Prostate gland (tissue), 2 donors: Measurements from ENCODE around the gene OR6C65. TPM values are rescaled to one million over a fixed set of nuclear protein-coding genes. Genes with fewer than 3 reads are reported as not detected.
"Not testable (repeated sequence)": the region's sequence is repeated elsewhere in the genome, so short reads cannot be mapped to it uniquely, and the experiment has no call there.

ENCODE experiments used
- DNase-seq: peaks from one replicate; pipeline ENCODE4 v3.0.0-alpha.2; 2019; ENCODE audit warnings: low spot score
- H3K27ac ChIP-seq, 2 donors: fragments of 200-600 bp; sonication (generic); 2 replicates each; pipeline ENCODE4 v1.5.1; 2017 to 2019
- H3K27me3 ChIP-seq: fragments of 200-600 bp; sonication (generic); replicated peaks from 2 replicates; pipeline ENCODE4 v1.5.1; 2019; ENCODE audit not compliant: insufficient read depth
- H3K36me3 ChIP-seq, 2 donors: fragments of 200-600 bp; sonication (generic); 1 replicate in 1 of 2; 2 replicates in 1 of 2; pipeline versions ENCODE4 v1.5.1 to v1.8.1; 2017 to 2019
- H3K4me1 ChIP-seq: fragments of 200-600 bp; sonication (generic); replicated peaks from 2 replicates; pipeline ENCODE4 v1.5.1; 2019
- H3K4me3 ChIP-seq, 2 donors: fragments of 200-600 bp; sonication (generic); 2 replicates each; pipeline ENCODE4 v1.5.1; 2017 to 2019
- H3K9me3 ChIP-seq: fragments of 200-600 bp; sonication (generic); 2 replicates; pipeline ENCODE4 v1.5.1; 2017
- CTCF ChIP-seq, 4 experiments: fragments of 200-600 bp in 2 of 4; fragments of 450-650 bp in 2 of 4; sonication (generic) in 2 of 4; IDR thresholded peaks; 1 replicate in 3 of 4; 2 replicates in 1 of 4; pipeline ENCODE4 v1.5.1; 2016 to 2019; ENCODE audit warnings: antibody characterized with exemption in 4 of 4, mild to moderate bottlenecking in 2 of 4, moderate library complexity in 2 of 4
- POLR2A ChIP-seq: fragments of 450-650 bp; IDR thresholded peaks from one replicate; pipeline ENCODE4 v1.6.1; 2016; ENCODE audit warnings: antibody characterized with exemption, mild to moderate bottlenecking
- POLR2AphosphoS5 ChIP-seq: sonication (generic); formaldehyde crosslinking; IDR thresholded peaks from one replicate; pipeline ENCODE4 v1.6.1; 2017; ENCODE audit warnings: antibody characterized with exemption
- WGBS: methylation state at CpG from one replicate; pipeline ENCODE4 v1.1.5; 2018; 5-methylcytosine and 5-hydroxymethylcytosine counted together
- intact Hi-C: fragments of 100-400 bp; cut with DNase I; formaldehyde crosslinking; loops from one replicate; pipeline ENCODE4 v1.14.2; 2022
- total RNA-seq, 2 donors: library from RNA; depleted of rRNA; stranded (reverse); fragments of >200 nt; gene quantifications; one replicate each; pipeline ENCODE4 v1.1.0, GENCODE V29; 2016

The OR6C65 gene
- not detected for total RNA-seq

GRCh38 chr12:55400229-55400628 lies at the start of gene OR6C65:
OR6C65 (plus strand) TSS chr12:55400529; CDS start chr12:55400529, 0 bp downstream.
- H3K4me1 ChIP-seq, result no peaks in the 10 kb centered on the region
- WGBS, result 93% methylated on average over 1 of the region's 1 CpG
- H3K27ac ChIP-seq, result no peak within 1 kb of the TSS

GRCh38 chr12:55355338-55355737 lies 45.0 kb upstream of the OR6C65 start:
- H3K27ac ChIP-seq, H3K4me1 ChIP-seq, DNase-seq, intact Hi-C loops, H3K27me3 ChIP-seq, H3K9me3 ChIP-seq, H3K4me3 ChIP-seq, H3K36me3 ChIP-seq: not testable (repeated sequence)
- WGBS, result 44% methylated on average over 4 of the region's 4 CpGs

More at GRCh38 chr12:55400229-55400628, at the start of gene OR6C65:
- Histone ChIP-seq H3K4me3 (no peak within 1 kb of the TSS), H3K9me3 (no peaks in the 10 kb centered on the region), H3K36me3 (no peaks in the 10 kb centered on the region), H3K27me3 (no peaks in the 10 kb centered on the region)
- TF ChIP-seq CTCF (IDR thresholded peaks at IDR 0.05) (no peak), POLR2A (no peak), POLR2AphosphoS5 (no peak)
- intact Hi-C loops, result no loop called here
- no peak for DNase-seq

- H3K4me3 ChIP-seq, result no peak within 1 kb of the TSS
- TF ChIP-seq POLR2AphosphoS5 (no peak), CTCF (IDR thresholded peaks at IDR 0.05) (no peak), POLR2A (no peak)
- H3K27ac ChIP-seq, result no peak within 1 kb of the TSS
- WGBS, result 79% methylated on average over 4 of the region's 4 CpGs
- intact Hi-C loops, result no loop called here
- peaks cover 3% of the 10 kb centered on the region for H3K27me3 ChIP-seq
- DNase-seq, result no peak
- no peaks in the 10 kb centered on the region for H3K4me1 ChIP-seq
- H3K36me3 ChIP-seq, result no peaks in the 10 kb centered on the region
- H3K9me3 ChIP-seq, result no peaks in the 10 kb centered on the region
These were observed 37.7 kb upstream of the OR6C65 start, which contains the start of gene OR6C75 for GRCh38 chr12:55362675-55363074. OR6C75 (plus strand) TSS chr12:55362975; CDS start chr12:55365111, 2,136 bp downstream.

- H3K4me3 ChIP-seq, result no peak overlapping the region
- TF ChIP-seq CTCF (IDR thresholded peaks at IDR 0.05) (no peak), POLR2A (no peak), POLR2AphosphoS5 (no peak)
- no peak for DNase-seq
- intact Hi-C loops, result loop anchor here (1.0 kb wide), 1 partner anchor 8 kb away; no protein-coding TSS in a partner anchor
- no peaks in the 10 kb centered on the region for H3K4me1 ChIP-seq
- no peak overlapping the region for H3K27ac ChIP-seq
- H3K9me3 ChIP-seq, result no peaks in the 10 kb centered on the region
- WGBS, result 83% methylated on average over 3 of the region's 3 CpGs
- H3K27me3 ChIP-seq, result no peaks in the 10 kb centered on the region
- H3K36me3 ChIP-seq, result no peaks in the 10 kb centered on the region
These were observed 35.2 kb upstream of the OR6C65 start for GRCh38 chr12:55365086-55365485.

GRCh38 chr12:55372521-55372920 lies 27.8 kb upstream of the OR6C65 start:
- no peak for TF ChIP-seq POLR2A
- TF ChIP-seq POLR2AphosphoS5, result no peak
- no peak for TF ChIP-seq CTCF (IDR thresholded peaks at IDR 0.05)
- Histone ChIP-seq H3K9me3 (no peaks in the 10 kb centered on the region), H3K36me3 (no peaks in the 10 kb centered on the region), H3K27ac (no peak overlapping the region), H3K4me1 (no peaks in the 10 kb centered on the region), H3K4me3 (no peak overlapping the region), H3K27me3 (no peaks in the 10 kb centered on the region)
- intact Hi-C loops, result no loop called here
- 69% methylated on average over 4 of the region's 4 CpGs for WGBS
- DNase-seq, result no peak
